Activated T-helper 1 cell treated with anti-CD3 and anti-CD28 coated beads, Interleukin-2, amount 50 U/mL, for 16 hours (primary cell): ENCODE results near the gene PANK4.
A peak's percentile ranks its signal among the peaks of the same experiment; 100 is the strongest.

Experiments used
- DNase-seq, 2 donors: peaks; one replicate each; pipeline ENCODE4 v3.0.0-alpha.2; 2020; ENCODE audit warnings: low read depth in 1 of 2, low spot score in 1 of 2

Gene PANK4

DNA sequence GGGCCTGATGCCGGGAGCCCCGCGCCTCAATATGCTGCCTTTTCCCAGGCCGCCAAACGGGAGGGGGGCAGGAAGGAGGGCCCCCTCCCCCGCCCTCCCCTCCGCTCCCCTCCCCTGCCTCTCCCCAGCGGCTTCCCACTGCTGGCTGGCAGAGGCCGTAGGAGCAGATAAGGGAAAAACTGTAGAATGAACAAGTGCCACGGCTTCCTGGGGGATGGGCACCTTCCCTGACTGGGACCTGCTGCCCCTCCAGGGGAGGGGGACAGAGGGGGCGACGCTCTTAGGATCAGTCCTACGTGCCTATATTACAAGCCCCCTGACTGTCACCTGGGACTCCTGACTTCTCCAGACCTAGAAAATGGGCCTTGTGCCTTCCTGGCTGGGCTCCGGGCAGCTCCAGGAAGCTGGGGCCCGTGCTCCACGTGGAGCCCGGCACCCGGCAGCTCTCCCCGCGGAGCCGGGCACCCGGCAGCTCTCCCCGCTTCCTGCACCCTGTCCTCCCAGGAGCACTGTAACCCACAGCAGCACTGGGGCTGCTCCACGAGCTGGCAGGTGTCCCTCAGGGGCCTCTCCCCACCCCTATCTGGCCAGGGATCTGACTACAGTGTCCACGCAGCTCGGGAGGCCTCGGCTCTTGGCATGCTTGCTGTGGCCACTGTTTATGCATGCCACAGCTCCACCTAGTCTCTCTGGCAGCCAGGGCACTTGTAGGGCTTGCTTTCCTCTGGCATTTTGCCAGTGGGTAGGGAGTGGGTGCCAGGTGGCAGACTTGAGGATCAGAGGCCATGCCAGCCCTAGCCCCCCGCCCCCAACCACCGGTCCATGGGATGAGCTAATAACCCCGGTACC, 4.3 kb upstream of the PANK4 start:
- DNase-seq, result no peak

DNA sequence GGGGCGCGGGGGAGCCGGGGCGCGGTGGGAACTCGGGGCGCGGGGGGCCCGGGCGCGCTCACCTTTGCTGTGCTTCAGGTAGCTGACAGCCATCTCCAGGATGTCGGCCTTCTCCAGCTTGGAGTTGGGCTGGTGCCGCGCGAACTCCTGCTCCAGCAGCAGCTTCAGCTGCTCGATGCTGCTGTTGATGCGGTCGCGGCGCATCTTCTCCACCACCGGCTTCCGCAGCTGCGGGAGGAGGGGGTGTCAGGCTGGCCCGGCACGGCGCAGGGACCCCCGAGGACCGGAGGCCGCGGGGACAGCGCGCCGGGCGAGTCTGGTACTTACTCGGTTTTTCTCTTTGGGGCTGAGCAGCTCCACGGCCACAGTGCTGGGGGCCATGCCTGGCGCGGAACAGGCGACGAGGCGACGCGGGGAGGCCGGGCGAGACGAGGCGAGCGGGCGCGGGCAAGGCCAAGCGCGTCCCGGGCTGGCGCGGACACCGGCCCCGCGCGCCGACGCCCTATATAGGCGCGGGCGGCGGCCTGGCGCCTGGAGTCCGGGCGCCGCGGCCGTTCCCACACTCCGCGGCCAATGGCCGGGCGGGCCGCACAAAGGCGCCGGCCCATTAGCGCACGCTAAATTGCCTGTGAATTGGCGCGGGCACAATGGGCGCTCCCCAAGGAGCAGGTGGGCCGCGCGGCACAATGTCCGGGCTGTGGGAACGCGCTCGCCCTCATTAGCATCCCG, 3.6 kb upstream of the PANK4 start, which contains the start of gene HES5:
Gene HES5, minus strand, starts transcription at position 480 of the 729 bp plus-strand sequence. Its CDS starts 99 bp downstream, at position 381.
- DNase-seq, result no peak

DNA sequence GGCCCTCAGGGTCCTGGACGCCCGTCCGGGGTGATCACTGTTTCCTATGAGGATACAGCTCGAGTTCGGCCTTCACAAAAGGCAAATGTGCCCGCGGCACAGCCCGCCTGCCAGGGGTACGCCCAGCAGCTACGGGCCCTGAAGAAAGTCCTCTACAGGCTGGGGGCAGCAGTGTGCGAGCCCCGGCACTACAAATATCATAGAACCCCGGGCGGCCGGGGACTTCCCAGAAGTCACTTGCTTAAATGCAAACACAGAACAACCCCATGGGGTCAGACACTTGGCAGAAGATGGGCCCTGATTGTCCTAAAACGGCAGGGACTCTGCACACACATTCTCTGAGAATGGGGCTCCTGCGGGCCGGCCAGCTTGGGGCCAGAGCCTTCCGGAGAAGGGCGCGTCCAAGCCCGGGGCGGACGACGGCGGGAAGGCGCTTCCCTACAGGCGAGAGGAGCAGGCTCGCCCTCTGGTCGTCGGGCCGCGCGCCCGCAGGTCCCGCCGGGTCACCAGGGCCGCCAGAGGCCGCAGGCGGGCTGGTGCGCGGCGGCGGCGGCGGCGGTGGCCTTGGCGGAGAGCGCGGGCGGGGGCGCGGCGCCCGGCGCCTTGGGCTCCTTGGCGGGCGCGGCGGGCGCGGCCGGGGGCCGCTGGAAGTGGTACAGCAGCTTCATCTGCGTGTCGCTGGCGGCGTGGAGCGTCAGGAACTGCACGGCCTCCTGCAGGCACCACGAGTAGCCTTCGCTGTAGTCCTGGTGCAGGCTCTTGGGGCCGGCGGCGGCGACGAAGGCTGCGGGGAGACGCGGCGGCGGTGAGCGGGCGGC, 2.8 kb upstream of the PANK4 start:
- DNase-seq, result no peak

DNA sequence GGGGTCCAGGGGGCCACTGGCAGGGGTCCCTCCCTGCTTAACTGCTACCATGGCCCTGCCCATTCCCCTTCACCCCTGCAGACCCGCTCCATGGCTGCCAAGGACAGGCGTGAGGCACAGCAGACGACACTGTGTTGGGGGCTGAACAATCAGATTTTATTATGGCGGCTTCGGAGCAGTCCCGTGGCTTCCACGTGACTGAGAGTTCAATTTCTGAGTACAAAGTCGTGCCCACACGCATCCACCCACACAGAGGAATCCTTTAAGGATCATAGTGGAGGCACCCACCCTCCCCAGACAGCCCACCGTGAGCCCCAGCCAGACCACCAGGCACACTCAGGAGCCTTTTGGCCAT, 2.2 kb upstream of the PANK4 start:
- DNase-seq, result no peak

- no peak for DNase-seq
These were observed 1.6 kb upstream of the PANK4 start for GRCh38 chr1:2528016-2528415.

- DNase-seq, result no peak
These were observed 1.1 kb upstream of the PANK4 start for GRCh38 chr1:2527556-2527860.

DNA sequence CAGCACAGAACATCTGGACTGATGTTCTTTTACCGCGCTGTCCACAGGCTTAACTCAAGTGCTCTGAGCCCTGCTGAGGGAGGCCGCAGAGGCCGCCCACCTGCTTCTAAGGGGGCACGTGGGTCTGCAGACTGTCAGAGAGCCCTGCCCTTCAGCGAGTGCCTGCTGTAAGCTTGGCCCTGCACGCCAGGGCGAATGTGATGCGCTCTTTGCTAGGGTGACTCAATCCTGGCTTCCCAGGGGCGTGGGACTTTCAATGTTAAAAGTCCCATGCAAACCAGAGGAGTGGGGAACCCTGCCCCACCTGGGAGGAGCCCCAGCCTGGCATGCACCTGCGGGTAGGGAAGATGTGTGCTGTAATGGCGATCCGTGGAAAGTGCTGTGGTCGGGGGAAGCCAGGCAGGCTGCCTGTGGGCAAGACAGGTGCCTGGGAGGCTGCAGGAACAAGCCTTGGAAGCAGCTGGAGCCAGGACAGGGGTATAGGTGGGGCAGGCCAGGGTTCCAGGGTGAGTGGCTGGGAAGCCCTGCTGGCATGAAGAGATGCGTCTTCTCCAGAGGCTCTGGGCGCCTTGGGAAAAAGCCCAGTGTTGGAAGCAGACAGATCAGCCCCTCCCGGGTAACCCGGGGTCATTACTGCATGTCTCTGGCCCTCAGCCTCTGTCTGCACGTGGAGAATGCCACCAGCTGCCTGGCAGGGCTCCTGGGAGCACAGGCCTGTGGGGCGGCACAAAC, 594 bp upstream of the PANK4 start:
- DNase-seq, result peak in 1 of 2 donors; percentile 42

GRCh38 chr1:2525572-2525919, 850 bp downstream of the PANK4 start:
- no peak for DNase-seq

DNA sequence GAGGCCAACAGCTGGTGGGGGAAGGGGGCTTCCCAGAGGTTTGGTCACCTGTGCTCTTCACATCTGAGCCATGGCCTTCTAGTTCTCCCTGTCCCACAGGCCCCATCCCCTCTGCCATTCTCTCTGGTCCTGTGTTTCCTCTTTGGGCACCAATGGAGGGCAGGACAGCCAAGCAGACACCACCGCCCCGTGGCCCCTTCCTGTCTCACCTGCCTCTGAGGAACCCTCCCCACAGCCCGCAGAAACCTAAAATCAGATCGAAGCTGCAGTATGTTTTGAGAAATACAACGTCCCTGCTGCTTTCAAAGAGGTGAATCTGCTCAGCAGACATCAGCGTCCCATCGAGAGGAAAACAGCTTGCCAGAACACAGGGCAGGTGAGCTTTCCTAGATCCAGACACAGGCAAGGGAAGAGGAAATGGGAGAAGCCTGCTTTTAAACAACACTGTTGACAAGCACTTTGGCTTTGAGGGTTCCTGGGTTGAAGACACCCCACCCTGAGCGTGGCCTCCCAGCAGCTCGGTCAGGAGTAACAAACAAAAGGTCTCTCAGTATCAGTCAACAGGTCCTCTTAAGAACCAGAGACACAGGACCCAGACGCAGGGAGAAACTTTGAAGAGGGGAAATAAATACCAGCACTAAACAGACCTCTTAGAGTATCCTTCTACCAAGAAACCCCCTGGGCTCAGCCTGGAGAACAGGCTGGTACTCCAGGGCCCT, 2.3 kb downstream of the PANK4 start:
- peak in 1 of 2 donors; percentile 33 for DNase-seq

DNA sequence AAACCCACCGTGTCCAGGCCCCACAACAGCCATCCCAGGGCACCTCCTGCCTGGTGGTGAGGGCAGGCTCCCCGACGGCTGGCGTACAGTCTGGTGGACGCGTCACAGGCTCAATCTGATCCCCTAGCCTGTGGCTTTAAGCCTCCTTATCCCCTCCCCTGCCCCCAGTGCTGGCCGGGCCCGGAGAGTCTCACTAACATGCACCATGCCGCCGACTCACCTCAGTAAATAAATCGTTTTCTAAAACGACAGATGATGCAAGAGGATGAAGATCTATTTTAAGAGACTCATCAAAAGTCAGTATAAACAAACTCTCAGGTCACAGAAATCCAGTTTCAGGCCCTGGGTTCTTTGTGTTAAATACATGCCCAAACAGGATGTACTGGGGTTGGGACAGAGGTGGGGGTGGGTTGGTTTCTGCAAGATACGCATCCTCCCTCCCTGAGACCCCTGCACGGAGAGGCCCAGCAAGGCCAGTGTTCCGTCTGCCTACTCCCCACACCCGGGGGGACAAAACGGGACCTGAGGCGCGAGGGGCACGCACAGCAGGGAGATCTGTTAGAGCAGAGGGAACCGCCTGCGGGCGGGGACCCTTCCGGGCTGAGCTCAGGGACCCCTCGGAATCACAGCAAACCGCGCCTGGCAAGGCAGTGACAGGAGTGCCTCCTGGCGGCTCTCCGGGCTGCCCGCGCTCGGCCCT, 3.1 kb downstream of the PANK4 start:
- DNase-seq, result no peak

DNA sequence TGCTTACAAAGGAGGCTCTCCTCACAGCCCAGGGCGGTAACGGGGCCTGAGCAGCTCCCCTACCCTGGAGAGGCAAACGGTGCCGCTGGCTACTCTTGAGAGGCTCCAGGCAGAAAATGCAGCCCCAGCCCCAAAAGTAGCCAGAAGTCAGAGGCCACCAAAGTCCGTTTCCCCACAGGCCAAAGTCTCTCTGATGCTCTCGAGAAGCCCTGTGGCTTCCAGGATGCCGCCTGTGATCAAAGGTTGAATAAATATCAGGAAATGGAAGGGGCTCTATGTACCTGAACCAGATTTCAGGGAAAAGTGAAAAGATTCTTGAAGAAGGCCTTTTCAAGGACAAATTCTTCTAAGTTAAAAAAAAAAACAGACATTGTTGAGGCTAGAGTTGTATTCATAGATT, 4.2 kb downstream of the PANK4 start:
- no peak for DNase-seq

DNA sequence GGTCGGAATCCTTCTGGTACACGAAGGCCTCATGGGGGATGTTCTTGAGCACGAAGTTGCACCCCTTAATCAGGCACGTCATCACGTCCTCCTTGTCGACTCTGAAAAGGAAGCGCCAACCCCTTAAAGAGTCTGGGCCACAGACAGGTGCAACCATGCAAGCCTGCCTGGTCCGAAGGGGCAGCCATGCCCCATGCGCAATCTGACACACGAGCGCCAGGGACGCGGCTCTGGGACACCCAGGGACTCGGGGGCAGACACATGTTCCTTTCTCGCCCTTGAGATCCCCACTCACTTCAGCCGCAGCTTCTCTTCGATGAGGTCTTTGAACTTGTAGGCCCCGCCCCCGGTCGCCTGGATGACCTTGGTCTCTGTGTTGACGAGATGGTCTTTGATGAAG, 5.6 kb downstream of the PANK4 start:
- DNase-seq, result no peak

DNA sequence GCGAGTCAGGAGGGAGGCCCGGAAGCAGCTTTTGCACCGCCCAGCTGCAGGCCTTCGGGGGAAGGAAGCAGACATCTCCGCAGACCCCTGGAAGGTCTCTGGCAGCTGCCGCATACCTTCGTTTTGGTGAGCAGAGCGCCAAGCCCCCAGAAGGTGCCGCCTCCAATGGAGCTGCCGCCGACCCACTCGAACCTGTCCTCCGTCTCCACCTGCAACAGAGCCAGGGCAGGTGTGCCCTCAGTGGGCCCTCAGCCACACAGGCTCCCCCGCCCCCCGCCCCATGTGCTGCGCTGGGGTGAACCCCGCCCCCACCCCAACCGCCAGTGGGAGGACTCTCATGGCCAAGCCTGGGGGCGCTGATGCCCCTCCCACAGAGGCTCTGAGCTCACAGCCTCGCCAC, 6.2 kb downstream of the PANK4 start:
- DNase-seq, result no peak

DNA sequence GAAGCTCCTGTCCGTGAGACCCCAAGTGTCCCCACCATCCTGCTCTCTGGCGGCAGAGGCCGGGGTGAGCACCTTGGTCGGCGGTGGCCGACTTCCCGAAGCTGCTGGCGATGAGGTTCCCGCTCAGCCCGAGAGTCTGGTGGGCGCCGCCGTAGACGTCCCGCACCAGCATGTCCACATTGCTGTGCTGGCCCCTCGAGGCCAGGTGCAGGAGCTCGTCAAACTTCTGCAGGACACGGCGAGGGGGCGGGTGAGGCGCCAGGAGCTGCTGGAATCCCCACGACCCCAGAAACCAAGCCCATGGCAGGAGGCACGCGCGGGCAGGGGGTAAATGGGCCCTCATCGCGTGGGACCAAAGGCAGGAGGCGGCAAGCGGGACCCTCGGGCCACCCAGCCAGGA, 6.7 kb downstream of the PANK4 start:
- DNase-seq, result no peak

DNA sequence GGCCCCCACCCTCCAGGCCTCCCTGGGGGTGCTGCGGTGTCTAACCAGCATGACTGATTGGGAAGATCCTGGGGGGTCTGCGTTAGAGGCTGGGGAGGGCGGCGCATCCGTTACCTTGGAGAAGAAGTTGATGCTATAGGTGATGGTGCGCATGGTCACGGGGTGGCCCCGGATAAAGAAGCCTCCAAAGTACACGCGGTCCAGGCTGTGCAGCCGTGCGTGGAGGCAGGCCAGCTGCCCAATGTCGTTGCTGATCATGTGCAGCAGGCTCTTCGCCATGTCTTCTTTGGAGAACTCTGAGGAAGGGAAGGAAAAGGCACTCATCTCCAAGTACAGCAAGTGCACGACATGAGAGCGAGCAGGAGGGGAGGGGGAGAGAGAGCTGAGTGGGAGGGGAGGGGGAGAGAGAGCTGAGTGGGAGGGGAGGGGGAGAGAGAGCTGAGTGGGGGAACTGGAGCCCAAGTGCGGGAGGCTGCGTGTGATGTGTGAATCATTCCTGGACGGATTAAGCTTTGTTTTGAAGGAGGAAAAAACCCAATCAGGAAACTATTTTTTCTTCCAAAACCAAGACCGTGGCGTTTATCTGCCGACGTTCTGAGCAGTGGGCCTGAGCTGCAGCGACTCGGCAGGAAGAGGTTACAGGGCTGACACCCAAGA, 7.2 kb downstream of the PANK4 start:
- DNase-seq, result no peak

DNA sequence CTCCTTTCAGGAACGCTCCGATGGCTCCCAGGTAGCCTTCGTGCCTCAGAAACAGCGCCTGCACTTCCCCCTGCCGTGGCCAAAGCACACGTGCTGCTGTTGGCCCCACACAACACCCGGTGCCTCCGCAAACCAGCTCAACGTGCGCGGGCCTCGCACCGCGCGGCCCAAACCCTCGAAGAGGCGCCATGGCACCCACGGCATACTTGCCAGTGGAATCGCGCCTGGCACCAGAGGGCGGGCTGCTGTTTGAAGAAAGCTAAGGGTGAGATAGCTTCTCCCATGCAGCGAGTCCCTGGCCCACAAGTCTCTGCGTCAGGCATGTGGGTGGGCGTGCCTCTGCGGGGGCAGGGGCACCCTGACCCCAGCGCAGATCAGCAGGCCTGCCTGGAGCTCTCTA, 7.9 kb downstream of the PANK4 start:
- DNase-seq, result no peak

DNA sequence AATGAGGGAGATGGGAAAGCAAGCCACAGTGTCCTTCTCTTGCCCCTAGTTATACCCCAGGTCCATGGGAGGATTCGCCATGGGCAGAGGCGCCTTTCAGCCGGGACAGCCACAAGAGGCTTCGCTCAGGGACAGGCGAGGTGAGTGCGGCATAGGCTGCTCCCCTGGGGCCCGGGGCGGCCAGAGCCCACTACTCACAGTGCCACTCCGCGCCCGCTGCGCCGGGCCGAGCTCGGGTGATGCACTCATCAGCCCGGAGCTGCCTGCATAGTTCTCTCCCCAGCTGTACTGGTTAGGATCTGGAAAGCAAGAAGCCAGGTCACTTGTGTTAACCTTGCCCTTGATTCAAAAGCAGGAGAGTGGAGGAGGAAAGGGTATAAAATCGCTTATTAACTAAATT, 8.4 kb downstream of the PANK4 start:
- no peak for DNase-seq

DNA sequence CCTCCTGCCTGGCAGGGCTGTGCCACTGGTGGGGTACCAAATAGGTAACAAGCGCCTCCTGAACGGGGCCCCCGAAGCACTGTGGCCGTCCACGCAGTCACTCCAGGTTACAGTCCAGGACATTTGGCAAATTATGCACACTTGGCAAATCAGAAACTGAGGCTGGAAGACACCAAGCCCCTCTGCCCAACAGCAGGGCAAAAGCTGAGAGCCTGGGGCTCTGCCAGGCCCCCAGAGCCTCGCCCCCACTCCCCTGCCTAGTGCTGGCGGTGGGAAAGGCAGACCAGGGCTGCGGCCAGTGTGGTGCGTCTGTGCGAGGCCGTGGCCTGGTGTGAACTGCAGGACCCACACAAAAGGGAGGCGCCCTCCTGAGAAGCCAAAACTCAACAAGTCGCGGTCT, 9.4 kb downstream of the PANK4 start:
- DNase-seq, result no peak

DNA sequence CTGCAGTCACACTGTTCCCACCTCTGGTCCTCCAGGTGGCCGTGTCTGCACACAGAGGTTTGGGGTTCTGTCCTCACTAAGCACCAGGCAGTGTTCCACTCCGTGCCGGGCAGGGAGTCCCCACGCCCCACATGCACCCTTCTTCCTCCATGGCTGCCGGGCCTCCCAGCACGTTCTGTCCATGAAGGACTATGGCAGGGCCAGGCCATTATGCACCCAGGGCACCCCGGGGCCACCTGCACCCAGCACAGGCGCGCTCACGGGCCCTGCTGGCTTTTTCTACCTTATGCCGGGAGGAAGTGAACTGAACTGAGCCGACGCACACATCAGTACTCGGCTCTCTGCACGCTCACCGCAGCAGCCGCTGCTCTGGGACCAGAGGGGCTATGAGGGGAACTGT, 10.3 kb downstream of the PANK4 start:
- no peak for DNase-seq

DNA sequence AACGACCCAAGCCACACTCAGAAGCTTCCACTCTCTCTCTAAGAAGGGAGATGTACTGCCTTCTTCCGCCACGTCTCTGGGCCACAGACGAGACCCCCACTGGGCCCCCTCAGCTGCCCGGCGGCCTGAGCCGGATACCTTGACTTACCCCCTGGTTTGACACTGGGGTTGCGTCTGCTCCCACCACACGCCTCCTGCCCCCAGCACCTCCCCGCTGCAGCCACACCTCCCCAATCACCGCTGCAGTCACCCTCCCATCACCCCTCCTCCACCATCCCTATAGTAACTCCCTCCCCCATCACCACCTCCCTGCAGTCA, 10.7 kb downstream of the PANK4 start:
- DNase-seq, result no peak
